ENCODE measurements around the gene SRA1. TPM values are rescaled to one million over a fixed set of nuclear protein-coding genes. Genes with fewer than 3 reads are reported as not detected.

The SRA1 gene
- total RNA-seq, 1 experiment from 2014 or later = 37.8 TPM

DNA sequence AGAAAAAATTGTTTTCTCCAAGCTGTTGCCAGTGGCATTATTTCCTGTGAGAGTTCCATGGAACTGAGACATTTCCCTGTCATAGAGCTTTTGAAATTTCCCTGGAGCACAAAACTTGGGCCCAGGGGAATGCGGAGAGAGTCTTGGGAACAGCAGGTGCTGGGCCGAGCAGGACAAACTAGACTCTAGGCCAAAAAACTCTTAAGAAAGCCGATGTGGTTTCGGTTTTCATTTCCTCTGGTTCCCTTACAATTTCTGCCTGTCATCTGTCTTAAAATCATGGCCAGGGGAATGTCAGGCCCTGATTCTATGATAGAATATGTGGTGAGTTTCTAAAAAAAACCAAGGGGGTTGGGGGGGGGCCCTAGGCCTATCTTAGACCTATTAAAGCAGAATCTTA lies 11.9 kb upstream of the SRA1 start:
- H3K27ac Mint-ChIP-seq = no peak overlapping the region
- DNase-seq (ENCODE audit: low spot score) = no peak
- H3K27me3 Mint-ChIP-seq (ENCODE audit: low read depth) = peaks cover 5% of the 10 kb centered on the region
- no peak for TF ChIP-seq ZNF671 (CRISPR knock-in tag; IDR thresholded peaks at IDR 0.05)
- H3K4me1 Mint-ChIP-seq = peaks cover 13% of the 10 kb centered on the region
- ChIA-PET POLR2A (interaction anchor here (0.9 to 1.1 kb wide), 2 partner anchors 11 to 79 kb away, joined by 3 read pairs; partner anchors contain the start of gene IK), CTCF (interaction anchor here (0.9 to 1.8 kb wide), 2 partner anchors 9 to 22 kb away, joined by 3 to 5 read pairs; partner anchors contain the start of gene EIF4EBP3)
- no peaks in the 10 kb centered on the region for H3K9me3 Mint-ChIP-seq
- no peak overlapping the region for H3K4me3 Mint-ChIP-seq
- ATAC-seq = no peak
- H3K36me3 Mint-ChIP-seq = peaks cover 15% of the 10 kb centered on the region

DNA sequence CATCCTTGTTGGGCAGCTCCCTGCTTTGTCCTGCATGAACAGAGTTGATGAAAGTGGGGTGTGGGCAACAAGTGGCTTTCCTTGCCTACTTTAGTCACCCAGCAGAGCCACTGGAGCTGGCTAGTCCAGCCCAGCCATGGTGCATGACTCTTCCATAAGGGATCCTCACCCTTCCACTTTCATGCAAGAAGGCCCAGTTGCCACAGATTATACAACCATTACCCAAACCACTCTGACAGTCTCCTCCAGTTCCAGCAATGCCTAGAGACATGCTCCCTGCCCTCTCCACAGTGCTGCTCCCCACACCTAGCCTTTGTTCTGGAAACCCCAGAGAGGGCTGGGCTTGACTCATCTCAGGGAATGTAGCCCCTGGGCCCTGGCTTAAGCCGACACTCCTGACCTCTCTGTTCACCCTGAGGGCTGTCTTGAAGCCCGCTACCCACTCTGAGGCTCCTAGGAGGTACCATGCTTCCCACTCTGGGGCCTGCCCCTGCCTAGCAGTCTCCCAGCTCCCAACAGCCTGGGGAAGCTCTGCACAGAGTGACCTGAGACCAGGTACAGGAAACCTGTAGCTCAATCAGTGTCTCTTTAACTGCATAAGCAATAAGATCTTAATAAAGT lies 11.3 kb upstream of the SRA1 start:
- H3K9me3 Mint-ChIP-seq = no peaks in the 10 kb centered on the region
- peaks cover 5% of the 10 kb centered on the region for H3K27me3 Mint-ChIP-seq (ENCODE audit: low read depth)
- CTCF ChIA-PET = interaction anchor here (0.9 kb wide), 1 partner anchor 8 kb away, joined by 3 read pairs; no protein-coding TSS in a partner anchor
- peaks cover 15% of the 10 kb centered on the region for H3K36me3 Mint-ChIP-seq
- no peak for ATAC-seq
- TF ChIP-seq, protein P1, sequence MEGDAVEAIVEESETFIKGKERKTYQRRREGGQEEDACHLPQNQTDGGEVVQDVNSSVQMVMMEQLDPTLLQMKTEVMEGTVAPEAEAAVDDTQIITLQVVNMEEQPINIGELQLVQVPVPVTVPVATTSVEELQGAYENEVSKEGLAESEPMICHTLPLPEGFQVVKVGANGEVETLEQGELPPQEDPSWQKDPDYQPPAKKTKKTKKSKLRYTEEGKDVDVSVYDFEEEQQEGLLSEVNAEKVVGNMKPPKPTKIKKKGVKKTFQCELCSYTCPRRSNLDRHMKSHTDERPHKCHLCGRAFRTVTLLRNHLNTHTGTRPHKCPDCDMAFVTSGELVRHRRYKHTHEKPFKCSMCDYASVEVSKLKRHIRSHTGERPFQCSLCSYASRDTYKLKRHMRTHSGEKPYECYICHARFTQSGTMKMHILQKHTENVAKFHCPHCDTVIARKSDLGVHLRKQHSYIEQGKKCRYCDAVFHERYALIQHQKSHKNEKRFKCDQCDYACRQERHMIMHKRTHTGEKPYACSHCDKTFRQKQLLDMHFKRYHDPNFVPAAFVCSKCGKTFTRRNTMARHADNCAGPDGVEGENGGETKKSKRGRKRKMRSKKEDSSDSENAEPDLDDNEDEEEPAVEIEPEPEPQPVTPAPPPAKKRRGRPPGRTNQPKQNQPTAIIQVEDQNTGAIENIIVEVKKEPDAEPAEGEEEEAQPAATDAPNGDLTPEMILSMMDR (IDR thresholded peaks at IDR 0.05) = no peak
- TF ChIP-seq, protein P2, sequence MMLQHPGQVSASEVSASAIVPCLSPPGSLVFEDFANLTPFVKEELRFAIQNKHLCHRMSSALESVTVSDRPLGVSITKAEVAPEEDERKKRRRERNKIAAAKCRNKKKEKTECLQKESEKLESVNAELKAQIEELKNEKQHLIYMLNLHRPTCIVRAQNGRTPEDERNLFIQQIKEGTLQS (CRISPR knock-in tag; conservative IDR thresholded peaks at IDR 0.05) = no peak
- TF ChIP-seq ZNF425 (CRISPR knock-in tag; conservative IDR thresholded peaks at IDR 0.05) (no peak), IRF1 (CRISPR knock-in tag; IDR thresholded peaks at IDR 0.05) (no peak), MYBL2 (CRISPR knock-in tag; IDR thresholded peaks at IDR 0.05) (no peak), JAZF1 (CRISPR knock-in tag; IDR thresholded peaks at IDR 0.05) (no peak), PRRX2 (CRISPR knock-in tag; IDR thresholded peaks at IDR 0.05) (no peak), ZNF317 (CRISPR knock-in tag; IDR thresholded peaks at IDR 0.05; ENCODE audit: borderline replicate concordance, low read depth) (no peak), CBFB (CRISPR knock-in tag; IDR thresholded peaks at IDR 0.05; ENCODE audit: low read depth) (no peak), ZNF121 (CRISPR knock-in tag; IDR thresholded peaks at IDR 0.05) (no peak), SMAD4 (CRISPR knock-in tag; IDR thresholded peaks at IDR 0.05) (no peak), ZNF423 (CRISPR knock-in tag; IDR thresholded peaks at IDR 0.05) (no peak)
- TF ChIP-seq, protein P3, sequence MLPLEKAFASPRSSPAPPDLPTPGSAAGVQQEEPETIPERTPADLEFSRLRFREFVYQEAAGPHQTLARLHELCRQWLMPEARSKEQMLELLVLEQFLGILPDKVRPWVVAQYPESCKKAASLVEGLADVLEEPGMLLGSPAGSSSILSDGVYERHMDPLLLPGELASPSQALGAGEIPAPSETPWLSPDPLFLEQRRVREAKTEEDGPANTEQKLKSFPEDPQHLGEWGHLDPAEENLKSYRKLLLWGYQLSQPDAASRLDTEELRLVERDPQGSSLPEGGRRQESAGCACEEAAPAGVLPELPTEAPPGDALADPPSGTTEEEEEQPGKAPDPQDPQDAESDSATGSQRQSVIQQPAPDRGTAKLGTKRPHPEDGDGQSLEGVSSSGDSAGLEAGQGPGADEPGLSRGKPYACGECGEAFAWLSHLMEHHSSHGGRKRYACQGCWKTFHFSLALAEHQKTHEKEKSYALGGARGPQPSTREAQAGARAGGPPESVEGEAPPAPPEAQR (CRISPR knock-in tag; IDR thresholded peaks at IDR 0.05) = no peak
- TF ChIP-seq, protein P4, sequence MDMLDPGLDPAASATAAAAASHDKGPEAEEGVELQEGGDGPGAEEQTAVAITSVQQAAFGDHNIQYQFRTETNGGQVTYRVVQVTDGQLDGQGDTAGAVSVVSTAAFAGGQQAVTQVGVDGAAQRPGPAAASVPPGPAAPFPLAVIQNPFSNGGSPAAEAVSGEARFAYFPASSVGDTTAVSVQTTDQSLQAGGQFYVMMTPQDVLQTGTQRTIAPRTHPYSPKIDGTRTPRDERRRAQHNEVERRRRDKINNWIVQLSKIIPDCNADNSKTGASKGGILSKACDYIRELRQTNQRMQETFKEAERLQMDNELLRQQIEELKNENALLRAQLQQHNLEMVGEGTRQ (CRISPR knock-in tag; IDR thresholded peaks at IDR 0.05) = no peak
- TF ChIP-seq, protein P5, sequence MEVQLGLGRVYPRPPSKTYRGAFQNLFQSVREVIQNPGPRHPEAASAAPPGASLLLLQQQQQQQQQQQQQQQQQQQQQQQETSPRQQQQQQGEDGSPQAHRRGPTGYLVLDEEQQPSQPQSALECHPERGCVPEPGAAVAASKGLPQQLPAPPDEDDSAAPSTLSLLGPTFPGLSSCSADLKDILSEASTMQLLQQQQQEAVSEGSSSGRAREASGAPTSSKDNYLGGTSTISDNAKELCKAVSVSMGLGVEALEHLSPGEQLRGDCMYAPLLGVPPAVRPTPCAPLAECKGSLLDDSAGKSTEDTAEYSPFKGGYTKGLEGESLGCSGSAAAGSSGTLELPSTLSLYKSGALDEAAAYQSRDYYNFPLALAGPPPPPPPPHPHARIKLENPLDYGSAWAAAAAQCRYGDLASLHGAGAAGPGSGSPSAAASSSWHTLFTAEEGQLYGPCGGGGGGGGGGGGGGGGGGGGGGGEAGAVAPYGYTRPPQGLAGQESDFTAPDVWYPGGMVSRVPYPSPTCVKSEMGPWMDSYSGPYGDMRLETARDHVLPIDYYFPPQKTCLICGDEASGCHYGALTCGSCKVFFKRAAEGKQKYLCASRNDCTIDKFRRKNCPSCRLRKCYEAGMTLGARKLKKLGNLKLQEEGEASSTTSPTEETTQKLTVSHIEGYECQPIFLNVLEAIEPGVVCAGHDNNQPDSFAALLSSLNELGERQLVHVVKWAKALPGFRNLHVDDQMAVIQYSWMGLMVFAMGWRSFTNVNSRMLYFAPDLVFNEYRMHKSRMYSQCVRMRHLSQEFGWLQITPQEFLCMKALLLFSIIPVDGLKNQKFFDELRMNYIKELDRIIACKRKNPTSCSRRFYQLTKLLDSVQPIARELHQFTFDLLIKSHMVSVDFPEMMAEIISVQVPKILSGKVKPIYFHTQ (CRISPR knock-in tag; IDR thresholded peaks at IDR 0.05) = no peak
- POLR2A ChIA-PET = no interaction called here
- no peak for DNase-seq (ENCODE audit: low spot score)
- H3K4me1 Mint-ChIP-seq = peaks cover 16% of the 10 kb centered on the region
- no peak overlapping the region for H3K4me3 Mint-ChIP-seq
- H3K27ac Mint-ChIP-seq = no peak overlapping the region
